Prostate gland (tissue), 2 donors: Measurements from ENCODE around the gene TAF3.

Source experiments
- POLR2A ChIP-seq: fragments of 450-650 bp; IDR thresholded peaks from one replicate; pipeline ENCODE4 v1.6.1; 2016; ENCODE audit warnings: antibody characterized with exemption, mild to moderate bottlenecking
- POLR2AphosphoS5 ChIP-seq: sonication (generic); formaldehyde crosslinking; IDR thresholded peaks from one replicate; pipeline ENCODE4 v1.6.1; 2017; ENCODE audit warnings: antibody characterized with exemption
- TF ChIP-seq, protein P1 (sequence below), 4 experiments: fragments of 200-600 bp in 2 of 4; fragments of 450-650 bp in 2 of 4; sonication (generic) in 2 of 4; IDR thresholded peaks; 1 replicate in 3 of 4; 2 replicates in 1 of 4; pipeline ENCODE4 v1.5.1; 2016 to 2019; ENCODE audit warnings: antibody characterized with exemption in 4 of 4, mild to moderate bottlenecking in 2 of 4, moderate library complexity in 2 of 4

DNA sequence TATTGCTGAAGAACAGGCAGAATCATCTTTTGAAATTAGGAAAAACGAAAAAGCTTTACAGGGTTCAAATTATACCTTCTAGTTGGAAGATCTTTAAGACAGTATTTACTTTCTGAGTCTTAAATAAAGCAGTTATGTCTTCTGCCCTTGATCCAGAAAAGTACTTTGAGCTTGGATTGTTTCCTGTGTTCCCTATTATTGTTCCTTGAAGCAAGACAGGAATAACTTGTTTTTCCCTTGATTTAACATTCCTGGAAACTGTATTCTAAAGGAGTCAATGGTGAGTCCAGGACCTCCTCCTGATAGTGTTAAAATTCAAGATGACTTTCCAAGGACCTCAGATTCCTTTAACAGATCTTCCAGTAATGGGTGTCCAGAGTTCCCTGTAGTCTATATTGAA lies 161.9 kb downstream of the TAF3 start:
- TF ChIP-seq POLR2AphosphoS5 (peak; percentile 53), POLR2A (no peak)
- TF ChIP-seq, protein P1, sequence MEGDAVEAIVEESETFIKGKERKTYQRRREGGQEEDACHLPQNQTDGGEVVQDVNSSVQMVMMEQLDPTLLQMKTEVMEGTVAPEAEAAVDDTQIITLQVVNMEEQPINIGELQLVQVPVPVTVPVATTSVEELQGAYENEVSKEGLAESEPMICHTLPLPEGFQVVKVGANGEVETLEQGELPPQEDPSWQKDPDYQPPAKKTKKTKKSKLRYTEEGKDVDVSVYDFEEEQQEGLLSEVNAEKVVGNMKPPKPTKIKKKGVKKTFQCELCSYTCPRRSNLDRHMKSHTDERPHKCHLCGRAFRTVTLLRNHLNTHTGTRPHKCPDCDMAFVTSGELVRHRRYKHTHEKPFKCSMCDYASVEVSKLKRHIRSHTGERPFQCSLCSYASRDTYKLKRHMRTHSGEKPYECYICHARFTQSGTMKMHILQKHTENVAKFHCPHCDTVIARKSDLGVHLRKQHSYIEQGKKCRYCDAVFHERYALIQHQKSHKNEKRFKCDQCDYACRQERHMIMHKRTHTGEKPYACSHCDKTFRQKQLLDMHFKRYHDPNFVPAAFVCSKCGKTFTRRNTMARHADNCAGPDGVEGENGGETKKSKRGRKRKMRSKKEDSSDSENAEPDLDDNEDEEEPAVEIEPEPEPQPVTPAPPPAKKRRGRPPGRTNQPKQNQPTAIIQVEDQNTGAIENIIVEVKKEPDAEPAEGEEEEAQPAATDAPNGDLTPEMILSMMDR (IDR thresholded peaks at IDR 0.05): no peak
